Kidney epithelial cell (primary cell): Measurements from ENCODE around the gene GFPT2. TPM values are rescaled to one million over a fixed set of nuclear protein-coding genes. Genes with fewer than 3 reads are reported as not detected.

Source experiments
- DNase-seq: peaks from one replicate; pipeline ENCODE4 v3.0.0-alpha.2; 2010; ENCODE audit warnings: low read depth
- H3K27me3 ChIP-seq: 2 replicates; pipeline ENCODE4 v1.6.0; 2011; ENCODE audit warnings: low read length; ENCODE audit not compliant: control insufficient read depth, insufficient read depth
- H3K36me3 ChIP-seq: 2 replicates; pipeline ENCODE4 v1.5.1; 2011; ENCODE audit warnings: low read length; ENCODE audit not compliant: control insufficient read depth, insufficient read depth
- H3K4me3 ChIP-seq: 2 replicates; pipeline ENCODE4 v1.5.1; 2011; ENCODE audit warnings: low read depth, mild to moderate bottlenecking, control low read depth, low read length
- total RNA-seq: library from RNA; depleted of rRNA; stranded (reverse); fragments of >200 nt; gene quantifications from 2 replicates; pipeline ENCODE4 v1.2.3, GENCODE V29; 2015
- TF ChIP-seq, protein P1 (sequence below): IDR thresholded peaks from 2 replicates; pipeline ENCODE4 v1.5.1; 2011; ENCODE audit warnings: mild to moderate bottlenecking, moderate library complexity, low read length, control low read depth, inconsistent platforms; ENCODE audit not compliant: insufficient read depth, poor library complexity, severe bottlenecking

GFPT2 gene
- 4.0 and 7.7 TPM in 2 replicates for total RNA-seq

DNA sequence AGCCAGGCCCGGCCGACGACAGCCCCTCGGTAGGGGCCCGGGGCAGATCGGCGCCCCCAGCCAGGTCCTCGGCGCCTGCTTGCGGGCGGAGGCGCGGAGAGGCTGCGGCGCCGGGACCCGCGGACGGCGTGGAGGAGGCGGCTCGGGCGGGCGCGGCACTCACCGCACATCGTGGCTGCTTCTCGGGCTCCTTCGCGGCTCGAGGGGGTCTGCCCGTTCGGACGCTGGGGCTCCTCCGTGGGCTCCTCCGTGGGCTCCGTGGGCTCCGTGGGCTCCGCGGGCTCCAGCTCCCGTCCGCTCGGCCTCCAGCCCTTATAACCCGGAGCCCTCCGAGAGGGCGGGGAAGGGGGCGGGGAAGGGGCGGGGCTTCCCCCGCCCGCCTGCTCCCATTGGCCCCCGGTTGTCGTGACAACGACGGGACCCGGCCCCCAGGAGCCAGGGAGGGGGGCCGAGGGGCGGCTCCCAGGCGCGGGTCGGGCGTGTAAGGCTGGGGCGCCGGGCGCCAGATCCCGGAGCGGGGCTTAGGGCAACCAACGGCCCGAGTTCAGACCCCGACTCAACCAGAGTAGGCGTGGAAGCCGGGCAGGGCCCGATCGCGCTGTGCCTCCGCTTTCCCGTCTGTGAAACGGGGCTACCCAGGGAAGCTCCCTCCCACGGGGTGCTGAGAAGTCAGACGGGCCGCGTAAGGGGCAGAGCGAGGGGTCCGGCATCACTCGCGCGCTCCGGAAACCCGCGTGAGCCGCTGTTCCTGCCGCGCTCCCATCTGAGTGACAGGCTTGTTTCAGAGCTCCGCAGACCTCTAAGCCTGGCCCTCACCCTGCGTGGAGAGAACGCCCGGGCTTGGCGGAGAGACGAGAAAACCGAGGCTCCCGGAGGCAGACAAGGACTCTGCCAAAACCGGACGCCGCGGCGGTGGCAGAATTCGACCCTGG is at the start of gene GFPT2:
GFPT2 (minus strand) TSS at position 289 of the 932 bp plus-strand sequence; CDS start at position 170, 119 bp downstream.
- Histone ChIP-seq H3K27me3 (peaks cover 40% of the 10 kb centered on the region), H3K36me3 (no peaks in the 10 kb centered on the region), H3K4me3 (peak within 1 kb of the TSS; percentile 47)
- DNase-seq, result no peak
- TF ChIP-seq, protein P1, sequence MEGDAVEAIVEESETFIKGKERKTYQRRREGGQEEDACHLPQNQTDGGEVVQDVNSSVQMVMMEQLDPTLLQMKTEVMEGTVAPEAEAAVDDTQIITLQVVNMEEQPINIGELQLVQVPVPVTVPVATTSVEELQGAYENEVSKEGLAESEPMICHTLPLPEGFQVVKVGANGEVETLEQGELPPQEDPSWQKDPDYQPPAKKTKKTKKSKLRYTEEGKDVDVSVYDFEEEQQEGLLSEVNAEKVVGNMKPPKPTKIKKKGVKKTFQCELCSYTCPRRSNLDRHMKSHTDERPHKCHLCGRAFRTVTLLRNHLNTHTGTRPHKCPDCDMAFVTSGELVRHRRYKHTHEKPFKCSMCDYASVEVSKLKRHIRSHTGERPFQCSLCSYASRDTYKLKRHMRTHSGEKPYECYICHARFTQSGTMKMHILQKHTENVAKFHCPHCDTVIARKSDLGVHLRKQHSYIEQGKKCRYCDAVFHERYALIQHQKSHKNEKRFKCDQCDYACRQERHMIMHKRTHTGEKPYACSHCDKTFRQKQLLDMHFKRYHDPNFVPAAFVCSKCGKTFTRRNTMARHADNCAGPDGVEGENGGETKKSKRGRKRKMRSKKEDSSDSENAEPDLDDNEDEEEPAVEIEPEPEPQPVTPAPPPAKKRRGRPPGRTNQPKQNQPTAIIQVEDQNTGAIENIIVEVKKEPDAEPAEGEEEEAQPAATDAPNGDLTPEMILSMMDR, result no peak

GRCh38 chr5:180402716-180403115 is 49.6 kb upstream of the GFPT2 start:
- TF ChIP-seq, protein P1, result no peak
- no peaks in the 10 kb centered on the region for H3K36me3 ChIP-seq
- H3K27me3 ChIP-seq, result no peaks in the 10 kb centered on the region
- no peak for DNase-seq
- H3K4me3 ChIP-seq, result no peak overlapping the region

DNA sequence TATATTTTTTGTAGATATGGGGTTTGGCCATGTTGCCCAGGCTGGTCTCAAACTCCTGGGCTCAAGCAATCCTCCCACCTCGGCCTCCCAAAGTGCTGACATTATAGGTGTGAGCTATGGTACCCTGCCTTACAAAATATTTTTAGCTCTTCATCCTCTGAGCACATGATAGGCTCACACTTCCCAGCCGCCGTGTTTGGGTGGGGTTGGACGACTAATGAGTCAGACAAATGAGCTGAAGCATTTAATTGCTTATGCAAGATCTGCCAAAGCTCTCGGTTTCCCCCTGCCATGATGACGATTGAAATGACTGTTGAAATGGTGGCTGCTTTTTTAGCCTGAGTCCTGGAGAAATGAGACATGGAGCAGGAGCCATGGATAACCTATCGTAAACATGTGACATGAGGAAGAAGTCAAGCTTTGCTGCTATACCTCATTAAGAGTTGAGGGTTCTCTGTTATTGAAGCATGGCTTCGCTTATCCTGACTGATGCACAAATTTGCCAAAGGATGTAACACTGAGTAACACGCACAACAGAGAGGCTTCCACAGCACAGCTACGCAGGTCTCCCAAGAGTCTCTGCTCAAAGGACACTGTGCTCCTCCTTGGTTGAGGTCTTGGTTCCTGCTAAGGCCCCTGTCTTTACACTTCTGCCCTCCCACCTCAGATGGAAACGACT is 48.2 kb upstream of the GFPT2 start:
- TF ChIP-seq, protein P1, result no peak
- H3K36me3 ChIP-seq, result no peaks in the 10 kb centered on the region
- H3K27me3 ChIP-seq, result no peaks in the 10 kb centered on the region
- H3K4me3 ChIP-seq, result no peak overlapping the region
- DNase-seq, result no peak

DNA sequence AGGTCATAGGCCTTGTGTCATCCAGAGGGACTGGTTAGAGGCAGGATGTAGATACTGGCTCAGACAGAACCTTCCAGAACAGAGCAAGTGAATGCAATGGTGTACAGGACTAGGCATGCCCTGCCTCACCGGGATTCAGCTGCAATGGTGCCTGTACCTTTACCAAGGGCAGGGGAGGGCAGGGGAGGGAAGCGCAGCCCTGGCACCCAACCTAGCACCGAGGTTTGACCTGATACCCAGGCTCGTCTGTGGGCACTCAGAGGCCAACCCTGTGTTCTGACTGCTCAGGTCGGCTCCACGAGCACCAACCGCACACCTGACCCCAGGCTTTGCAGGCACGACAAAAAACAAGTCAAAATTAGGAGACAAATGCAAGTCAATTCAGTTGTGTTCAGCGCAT is 47.3 kb upstream of the GFPT2 start:
- DNase-seq, result no peak
- no peaks in the 10 kb centered on the region for H3K27me3 ChIP-seq
- H3K36me3 ChIP-seq, result no peaks in the 10 kb centered on the region
- TF ChIP-seq, protein P1, result no peak
- H3K4me3 ChIP-seq, result no peak overlapping the region

- Histone ChIP-seq H3K27me3 (no peaks in the 10 kb centered on the region), H3K4me3 (no peak overlapping the region), H3K36me3 (no peaks in the 10 kb centered on the region)
- DNase-seq, result no peak
- TF ChIP-seq, protein P1, result no peak
Observed at GRCh38 chr5:180399401-180400215, 46.5 kb upstream of the GFPT2 start.
